A549 (cell line): ENCODE results near the gene GPS1.

ENCODE experiments used
- BHLHE40 ChIP-seq: IDR thresholded peaks from 2 replicates; pipeline ENCODE4 v1.6.1; 2012; ENCODE audit warnings: low read depth, low read length, inconsistent platforms
- CBX8 ChIP-seq: fragments of 200-600 bp; sonication (generic); IDR thresholded peaks from 2 replicates; pipeline ENCODE4 v1.6.1; 2016
- CEBPB ChIP-seq, 2 experiments: fragments of >200 bp in 1 of 2; sonication (Bioruptor Twin) in 1 of 2; formaldehyde crosslinking in 1 of 2; IDR thresholded peaks; 2 replicates each; pipeline ENCODE4 v1.6.1; 2012 to 2016
- CHD2 ChIP-seq: fragments of 150-350 bp; IDR thresholded peaks from 2 replicates; pipeline ENCODE4 v1.6.1; 2014; ENCODE audit warnings: low read length; ENCODE audit not compliant: partially characterized antibody
- EHMT2 ChIP-seq: fragments of 200-600 bp; sonication (generic); IDR thresholded peaks from 2 replicates; pipeline ENCODE4 v1.6.1; 2016; ENCODE audit warnings: antibody characterized with exemption, low read depth, mild to moderate bottlenecking, moderate library complexity
- EP300 ChIP-seq, 2 experiments: fragments of >200 bp; sonication (Bioruptor Twin); formaldehyde crosslinking; IDR thresholded peaks; 2 replicates in 1 of 2; 3 replicates in 1 of 2; pipeline ENCODE4 v1.6.1; 2016 to 2017
- HEYL ChIP-seq: fragments of 250-450 bp; sonication (Bioruptor Pico); IDR thresholded peaks from 2 replicates; pipeline ENCODE4 v1.8.0; 2021; ENCODE audit warnings: mild to moderate bottlenecking, moderate library complexity
- KDM5A ChIP-seq: fragments of 200-600 bp; sonication (generic); IDR thresholded peaks from 2 replicates; pipeline ENCODE4 v1.6.1; 2016; ENCODE audit warnings: antibody characterized with exemption, mild to moderate bottlenecking
- NFE2L2 ChIP-seq: fragments of 150-350 bp; conservative IDR thresholded peaks from 2 replicates; pipeline ENCODE4 v1.6.1; 2014; ENCODE audit warnings: low read length
- ZFP36 ChIP-seq: fragments of 450-650 bp; IDR thresholded peaks from 2 replicates; pipeline ENCODE4 v1.6.1; 2014; ENCODE audit warnings: borderline replicate concordance; ENCODE audit not compliant: partially characterized antibody
- TF ChIP-seq, protein P1 (sequence below): fragments of >200 bp; sonication (Bioruptor Twin); formaldehyde crosslinking; IDR thresholded peaks from 3 replicates; pipeline ENCODE4 v1.5.1; 2016
- TF ChIP-seq, protein P2 (sequence below): fragments of 200-600 bp; sonication (generic); IDR thresholded peaks from 2 replicates; pipeline ENCODE4 v1.6.1; 2016; ENCODE audit warnings: antibody characterized with exemption, mild to moderate bottlenecking, moderate library complexity
- TF ChIP-seq, protein P3 (sequence below): fragments of 150-350 bp; IDR thresholded peaks from 2 replicates; pipeline ENCODE4 v1.6.1; 2014; ENCODE audit warnings: low read depth, mild to moderate bottlenecking, low read length

DNA sequence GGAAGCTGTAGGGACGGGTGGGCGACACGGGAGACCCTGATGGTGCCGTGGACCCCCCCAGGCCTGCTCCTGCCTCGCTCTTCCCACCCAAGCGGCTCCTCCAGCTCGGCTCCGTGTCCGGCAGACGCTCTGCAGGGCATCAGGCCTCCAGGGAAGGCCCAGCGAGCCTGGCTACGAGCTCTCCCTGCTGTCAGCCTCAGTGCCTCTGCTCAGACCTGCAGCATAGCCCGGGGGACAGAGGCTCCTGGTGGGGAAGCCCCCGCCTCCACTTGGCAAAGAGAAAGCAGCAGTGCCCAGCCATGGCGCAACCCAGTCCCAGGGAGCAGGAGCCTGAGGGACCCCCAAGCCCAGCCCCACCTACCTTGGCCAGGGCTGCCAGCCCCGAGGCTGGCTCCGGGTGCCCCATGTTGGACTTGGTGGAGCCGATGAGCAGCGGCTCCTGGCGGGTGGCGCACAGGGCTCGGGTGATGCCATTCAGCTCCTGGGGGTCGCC, 40.4 kb downstream of the GPS1 start:
- TF ChIP-seq, protein P1, sequence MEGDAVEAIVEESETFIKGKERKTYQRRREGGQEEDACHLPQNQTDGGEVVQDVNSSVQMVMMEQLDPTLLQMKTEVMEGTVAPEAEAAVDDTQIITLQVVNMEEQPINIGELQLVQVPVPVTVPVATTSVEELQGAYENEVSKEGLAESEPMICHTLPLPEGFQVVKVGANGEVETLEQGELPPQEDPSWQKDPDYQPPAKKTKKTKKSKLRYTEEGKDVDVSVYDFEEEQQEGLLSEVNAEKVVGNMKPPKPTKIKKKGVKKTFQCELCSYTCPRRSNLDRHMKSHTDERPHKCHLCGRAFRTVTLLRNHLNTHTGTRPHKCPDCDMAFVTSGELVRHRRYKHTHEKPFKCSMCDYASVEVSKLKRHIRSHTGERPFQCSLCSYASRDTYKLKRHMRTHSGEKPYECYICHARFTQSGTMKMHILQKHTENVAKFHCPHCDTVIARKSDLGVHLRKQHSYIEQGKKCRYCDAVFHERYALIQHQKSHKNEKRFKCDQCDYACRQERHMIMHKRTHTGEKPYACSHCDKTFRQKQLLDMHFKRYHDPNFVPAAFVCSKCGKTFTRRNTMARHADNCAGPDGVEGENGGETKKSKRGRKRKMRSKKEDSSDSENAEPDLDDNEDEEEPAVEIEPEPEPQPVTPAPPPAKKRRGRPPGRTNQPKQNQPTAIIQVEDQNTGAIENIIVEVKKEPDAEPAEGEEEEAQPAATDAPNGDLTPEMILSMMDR = no peak
- TF ChIP-seq, protein P2, sequence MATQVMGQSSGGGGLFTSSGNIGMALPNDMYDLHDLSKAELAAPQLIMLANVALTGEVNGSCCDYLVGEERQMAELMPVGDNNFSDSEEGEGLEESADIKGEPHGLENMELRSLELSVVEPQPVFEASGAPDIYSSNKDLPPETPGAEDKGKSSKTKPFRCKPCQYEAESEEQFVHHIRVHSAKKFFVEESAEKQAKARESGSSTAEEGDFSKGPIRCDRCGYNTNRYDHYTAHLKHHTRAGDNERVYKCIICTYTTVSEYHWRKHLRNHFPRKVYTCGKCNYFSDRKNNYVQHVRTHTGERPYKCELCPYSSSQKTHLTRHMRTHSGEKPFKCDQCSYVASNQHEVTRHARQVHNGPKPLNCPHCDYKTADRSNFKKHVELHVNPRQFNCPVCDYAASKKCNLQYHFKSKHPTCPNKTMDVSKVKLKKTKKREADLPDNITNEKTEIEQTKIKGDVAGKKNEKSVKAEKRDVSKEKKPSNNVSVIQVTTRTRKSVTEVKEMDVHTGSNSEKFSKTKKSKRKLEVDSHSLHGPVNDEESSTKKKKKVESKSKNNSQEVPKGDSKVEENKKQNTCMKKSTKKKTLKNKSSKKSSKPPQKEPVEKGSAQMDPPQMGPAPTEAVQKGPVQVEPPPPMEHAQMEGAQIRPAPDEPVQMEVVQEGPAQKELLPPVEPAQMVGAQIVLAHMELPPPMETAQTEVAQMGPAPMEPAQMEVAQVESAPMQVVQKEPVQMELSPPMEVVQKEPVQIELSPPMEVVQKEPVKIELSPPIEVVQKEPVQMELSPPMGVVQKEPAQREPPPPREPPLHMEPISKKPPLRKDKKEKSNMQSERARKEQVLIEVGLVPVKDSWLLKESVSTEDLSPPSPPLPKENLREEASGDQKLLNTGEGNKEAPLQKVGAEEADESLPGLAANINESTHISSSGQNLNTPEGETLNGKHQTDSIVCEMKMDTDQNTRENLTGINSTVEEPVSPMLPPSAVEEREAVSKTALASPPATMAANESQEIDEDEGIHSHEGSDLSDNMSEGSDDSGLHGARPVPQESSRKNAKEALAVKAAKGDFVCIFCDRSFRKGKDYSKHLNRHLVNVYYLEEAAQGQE = no peak
- TF ChIP-seq NFE2L2 (no peak), EHMT2 (no peak), EP300 (IDR thresholded peaks at IDR 0.05) (no peak), BHLHE40 (no peak), CEBPB (IDR thresholded peaks at IDR 0.05) (no peak), ZFP36 (no peak), CHD2 (no peak), HEYL (CRISPR knock-in tag) (no peak), KDM5A (no peak), CBX8 (no peak)
- TF ChIP-seq, protein P3, sequence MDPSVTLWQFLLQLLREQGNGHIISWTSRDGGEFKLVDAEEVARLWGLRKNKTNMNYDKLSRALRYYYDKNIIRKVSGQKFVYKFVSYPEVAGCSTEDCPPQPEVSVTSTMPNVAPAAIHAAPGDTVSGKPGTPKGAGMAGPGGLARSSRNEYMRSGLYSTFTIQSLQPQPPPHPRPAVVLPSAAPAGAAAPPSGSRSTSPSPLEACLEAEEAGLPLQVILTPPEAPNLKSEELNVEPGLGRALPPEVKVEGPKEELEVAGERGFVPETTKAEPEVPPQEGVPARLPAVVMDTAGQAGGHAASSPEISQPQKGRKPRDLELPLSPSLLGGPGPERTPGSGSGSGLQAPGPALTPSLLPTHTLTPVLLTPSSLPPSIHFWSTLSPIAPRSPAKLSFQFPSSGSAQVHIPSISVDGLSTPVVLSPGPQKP = no peak
